Measurements from ENCODE around the gene ENPP1. TPM values are rescaled to one million over a fixed set of nuclear protein-coding genes. Genes with fewer than 3 reads are reported as not detected.

ENPP1 gene
- total RNA-seq, 1 donor, result 16.3 TPM

- Histone ChIP-seq H3K27ac (ENCODE audit: low read depth, low read length) (no peak overlapping the region), H2AFZ (ENCODE audit: low read length) (no peak overlapping the region), H3K4me1 (ENCODE audit: insufficient read depth, low read length) (peaks cover 56% of the 10 kb centered on the region), H3K4me2 (ENCODE audit: insufficient read depth, low read length) (no peak overlapping the region), H3K36me3 (ENCODE audit: insufficient read depth, low read length) (no peaks in the 10 kb centered on the region), H4K20me1 (ENCODE audit: insufficient read depth, low read length) (no peaks in the 10 kb centered on the region), H3K4me3 (ENCODE audit: insufficient read depth, low read length) (no peak overlapping the region), H3K9me3 (ENCODE audit: low read depth, low read length) (no peaks in the 10 kb centered on the region), H3K27me3 (ENCODE audit: insufficient read depth, low read length) (no peaks in the 10 kb centered on the region), H3K79me2 (ENCODE audit: insufficient read depth, low read length) (no peaks in the 10 kb centered on the region)
- TF ChIP-seq CTCF (IDR thresholded peaks at IDR 0.05; ENCODE audit: extremely low read depth, low read depth, low read length), result no peak
- DNase-seq (ENCODE audit: insufficient read length, low spot score, missing footprints), result peak; percentile 2
These were observed 44.8 kb upstream of the ENPP1 start for GRCh38 chr6:131762984-131763383.

GRCh38 chr6:131763749-131764148 lies 44.1 kb upstream of the ENPP1 start:
- Histone ChIP-seq H3K27me3 (ENCODE audit: insufficient read depth, low read length) (no peaks in the 10 kb centered on the region), H3K4me3 (ENCODE audit: insufficient read depth, low read length) (no peak overlapping the region), H4K20me1 (ENCODE audit: insufficient read depth, low read length) (no peaks in the 10 kb centered on the region), H3K4me2 (ENCODE audit: insufficient read depth, low read length) (no peak overlapping the region), H3K27ac (ENCODE audit: low read depth, low read length) (no peak overlapping the region), H3K36me3 (ENCODE audit: insufficient read depth, low read length) (no peaks in the 10 kb centered on the region), H3K9me3 (ENCODE audit: low read depth, low read length) (no peaks in the 10 kb centered on the region), H2AFZ (ENCODE audit: low read length) (peak overlapping the region; percentile 12), H3K79me2 (ENCODE audit: insufficient read depth, low read length) (no peaks in the 10 kb centered on the region), H3K4me1 (ENCODE audit: insufficient read depth, low read length) (peaks cover 53% of the 10 kb centered on the region)
- no peak for TF ChIP-seq CTCF (IDR thresholded peaks at IDR 0.05; ENCODE audit: extremely low read depth, low read depth, low read length)
- DNase-seq (ENCODE audit: insufficient read length, low spot score, missing footprints), result no peak

GRCh38 chr6:131764350-131764749 lies 43.5 kb upstream of the ENPP1 start:
- Histone ChIP-seq H3K9me3 (ENCODE audit: low read depth, low read length) (no peaks in the 10 kb centered on the region), H3K27ac (ENCODE audit: low read depth, low read length) (no peak overlapping the region), H2AFZ (ENCODE audit: low read length) (no peak overlapping the region), H3K4me3 (ENCODE audit: insufficient read depth, low read length) (no peak overlapping the region), H3K4me1 (ENCODE audit: insufficient read depth, low read length) (peaks cover 53% of the 10 kb centered on the region), H3K79me2 (ENCODE audit: insufficient read depth, low read length) (no peaks in the 10 kb centered on the region), H3K36me3 (ENCODE audit: insufficient read depth, low read length) (no peaks in the 10 kb centered on the region), H4K20me1 (ENCODE audit: insufficient read depth, low read length) (no peaks in the 10 kb centered on the region), H3K4me2 (ENCODE audit: insufficient read depth, low read length) (no peak overlapping the region), H3K27me3 (ENCODE audit: insufficient read depth, low read length) (no peaks in the 10 kb centered on the region)
- no peak for TF ChIP-seq CTCF (IDR thresholded peaks at IDR 0.05; ENCODE audit: extremely low read depth, low read depth, low read length)
- no peak for DNase-seq (ENCODE audit: insufficient read length, low spot score, missing footprints)

GRCh38 chr6:131765081-131765803 lies 42.6 kb upstream of the ENPP1 start:
- Histone ChIP-seq H3K4me2 (ENCODE audit: insufficient read depth, low read length) (peak overlapping the region; percentile 26), H3K27ac (ENCODE audit: low read depth, low read length) (peak overlapping the region; percentile 58), H3K27me3 (ENCODE audit: insufficient read depth, low read length) (no peaks in the 10 kb centered on the region), H2AFZ (ENCODE audit: low read length) (peak overlapping the region; percentile 43), H3K79me2 (ENCODE audit: insufficient read depth, low read length) (no peaks in the 10 kb centered on the region), H4K20me1 (ENCODE audit: insufficient read depth, low read length) (no peaks in the 10 kb centered on the region), H3K36me3 (ENCODE audit: insufficient read depth, low read length) (no peaks in the 10 kb centered on the region), H3K4me1 (ENCODE audit: insufficient read depth, low read length) (peaks cover 45% of the 10 kb centered on the region), H3K4me3 (ENCODE audit: insufficient read depth, low read length) (no peak overlapping the region), H3K9me3 (ENCODE audit: low read depth, low read length) (no peaks in the 10 kb centered on the region)
- peak; percentile 77 for DNase-seq (ENCODE audit: insufficient read length, low spot score, missing footprints)
- no peak for TF ChIP-seq CTCF (IDR thresholded peaks at IDR 0.05; ENCODE audit: extremely low read depth, low read depth, low read length)
